ENCODE results near the gene MRPL10. TPM values are rescaled to one million over a fixed set of nuclear protein-coding genes. Genes with fewer than 3 reads are reported as not detected.
A peak's percentile ranks its signal among the peaks of the same experiment; 100 is the strongest.

MRPL10 gene
- polyA plus RNA-seq, 2 of the 4 experiments (the other 2 are of a cell fraction): 62.8 to 97.7 TPM

DNA sequence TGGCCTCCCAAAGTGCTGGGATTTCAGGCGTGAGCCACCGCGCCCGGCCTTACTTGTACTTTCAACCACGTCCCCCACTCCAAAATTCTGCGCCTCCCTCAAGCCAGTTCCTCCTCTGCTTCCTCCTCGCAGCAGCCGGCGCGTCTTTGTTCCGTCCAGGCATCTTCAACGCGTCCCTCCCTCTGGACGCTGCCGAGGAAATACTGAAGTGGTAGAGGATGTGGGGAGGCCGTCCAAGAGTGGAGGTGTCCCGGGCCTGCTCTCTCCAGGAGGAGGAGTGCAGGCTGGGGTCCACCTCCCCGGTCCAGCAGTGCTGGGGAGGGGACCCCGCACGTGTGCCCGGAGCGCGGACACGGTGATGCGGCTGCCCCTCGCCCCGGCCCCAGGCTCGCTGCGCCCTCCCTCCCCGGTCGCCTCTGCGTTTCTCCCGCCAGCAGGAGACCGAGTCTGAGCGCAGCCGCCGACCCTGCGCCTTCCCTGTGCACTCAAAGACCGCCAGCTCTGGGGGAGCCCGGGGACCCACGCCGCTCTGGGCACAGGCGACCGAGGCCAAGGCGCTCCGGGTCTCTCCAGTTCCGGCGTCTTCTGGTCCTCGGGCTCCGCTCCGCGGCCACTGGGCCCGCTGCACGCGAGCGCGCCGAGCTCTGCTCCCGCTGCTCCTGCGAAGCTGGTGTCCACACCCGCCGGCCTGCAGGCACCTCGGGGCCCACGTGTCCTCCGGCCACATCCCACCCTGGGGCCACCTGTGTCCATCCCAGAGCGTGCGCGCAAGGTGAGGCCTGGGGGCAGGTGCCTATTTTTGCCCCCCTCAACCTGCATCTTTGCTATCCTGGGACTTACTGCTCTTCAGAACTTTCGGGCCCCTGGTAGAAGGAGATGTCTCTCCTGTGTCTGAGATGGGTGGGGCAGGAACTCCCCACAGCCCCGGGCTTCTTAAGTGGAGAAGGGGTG is 41.5 kb downstream of the MRPL10 start (continued):
- TF ChIP-seq HEYL (CRISPR knock-in tag; IDR thresholded peaks at IDR 0.05): no peak
- TF ChIP-seq CEBPB (IDR thresholded peaks at IDR 0.05): no peak
- TF ChIP-seq RNF2 (IDR thresholded peaks at IDR 0.05; ENCODE audit: borderline replicate concordance, low read depth): peak; percentile 40; the same call in 1 of the 2 replicates
- no peak for TF ChIP-seq POLR2A (IDR thresholded peaks at IDR 0.05; ENCODE audit: low read length)
- no peak for TF ChIP-seq PHF8 (IDR thresholded peaks at IDR 0.05; ENCODE audit: borderline replicate concordance, low read depth)
- no peak for TF ChIP-seq FOSL2 (IDR thresholded peaks at IDR 0.05)
- no peak for TF ChIP-seq FOSL2 (CRISPR knock-in tag; IDR thresholded peaks at IDR 0.05)
- TF ChIP-seq MAFK (IDR thresholded peaks at IDR 0.05; ENCODE audit: partially characterized antibody): no peak
- TF ChIP-seq RAD21 (conservative IDR thresholded peaks at IDR 0.05 in 1 of 2, IDR thresholded peaks at IDR 0.05 in 1 of 2): peak; percentile 71 to 84
- TF ChIP-seq JUNB (IDR thresholded peaks at IDR 0.05): no peak
- peak; percentile 65 for TF ChIP-seq SMC3 (IDR thresholded peaks at IDR 0.05)
- peak; percentile 1; the same call in 1 of the 2 replicates for TF ChIP-seq ZC3H11A (IDR thresholded peaks at IDR 0.05)

- FAIRE-seq (no peak), ATAC-seq (no peak), DNase-seq (ENCODE audit: low read depth in 1 of 2, low spot score in 1 of 2) (no peak)
- H3K27ac ChIP-seq: no peak overlapping the region
- no peak overlapping the region for H3K4me2 ChIP-seq
- H3K9me3 ChIP-seq: no peaks in the 10 kb centered on the region
- CTCF ChIA-PET: interaction anchor here (0.9 to 8.3 kb wide), 12 partner anchors 11 to 112 kb away, joined by 3 to 42 read pairs (median 4); partner anchors contain the start of gene TBX21
- no peak overlapping the region for H3K4me3 ChIP-seq
- WGBS (ENCODE audit: missing lambda C conversion rate): 57% methylated on average over 5 of the region's 5 CpGs
- POLR2A ChIA-PET: interaction anchor here (1.7 kb wide), 1 partner anchor 46 kb away, joined by 5 read pairs; the partner anchor contains the start of genes LRRC46 and MRPL10
- no peak for TF ChIP-seq GATA3 (IDR thresholded peaks at IDR 0.05; ENCODE audit: borderline replicate concordance)
- peak; percentile 68 for TF ChIP-seq MAFK (IDR thresholded peaks at IDR 0.05; ENCODE audit: partially characterized antibody)
- TF ChIP-seq EHF (CRISPR knock-in tag; IDR thresholded peaks at IDR 0.05): no peak
- TF ChIP-seq HMGXB4 (CRISPR knock-in tag; IDR thresholded peaks at IDR 0.05; ENCODE audit: borderline replicate concordance): no peak
- TF ChIP-seq KDM1A (IDR thresholded peaks at IDR 0.05; ENCODE audit: low read depth): no peak
- TF ChIP-seq, protein P1, sequence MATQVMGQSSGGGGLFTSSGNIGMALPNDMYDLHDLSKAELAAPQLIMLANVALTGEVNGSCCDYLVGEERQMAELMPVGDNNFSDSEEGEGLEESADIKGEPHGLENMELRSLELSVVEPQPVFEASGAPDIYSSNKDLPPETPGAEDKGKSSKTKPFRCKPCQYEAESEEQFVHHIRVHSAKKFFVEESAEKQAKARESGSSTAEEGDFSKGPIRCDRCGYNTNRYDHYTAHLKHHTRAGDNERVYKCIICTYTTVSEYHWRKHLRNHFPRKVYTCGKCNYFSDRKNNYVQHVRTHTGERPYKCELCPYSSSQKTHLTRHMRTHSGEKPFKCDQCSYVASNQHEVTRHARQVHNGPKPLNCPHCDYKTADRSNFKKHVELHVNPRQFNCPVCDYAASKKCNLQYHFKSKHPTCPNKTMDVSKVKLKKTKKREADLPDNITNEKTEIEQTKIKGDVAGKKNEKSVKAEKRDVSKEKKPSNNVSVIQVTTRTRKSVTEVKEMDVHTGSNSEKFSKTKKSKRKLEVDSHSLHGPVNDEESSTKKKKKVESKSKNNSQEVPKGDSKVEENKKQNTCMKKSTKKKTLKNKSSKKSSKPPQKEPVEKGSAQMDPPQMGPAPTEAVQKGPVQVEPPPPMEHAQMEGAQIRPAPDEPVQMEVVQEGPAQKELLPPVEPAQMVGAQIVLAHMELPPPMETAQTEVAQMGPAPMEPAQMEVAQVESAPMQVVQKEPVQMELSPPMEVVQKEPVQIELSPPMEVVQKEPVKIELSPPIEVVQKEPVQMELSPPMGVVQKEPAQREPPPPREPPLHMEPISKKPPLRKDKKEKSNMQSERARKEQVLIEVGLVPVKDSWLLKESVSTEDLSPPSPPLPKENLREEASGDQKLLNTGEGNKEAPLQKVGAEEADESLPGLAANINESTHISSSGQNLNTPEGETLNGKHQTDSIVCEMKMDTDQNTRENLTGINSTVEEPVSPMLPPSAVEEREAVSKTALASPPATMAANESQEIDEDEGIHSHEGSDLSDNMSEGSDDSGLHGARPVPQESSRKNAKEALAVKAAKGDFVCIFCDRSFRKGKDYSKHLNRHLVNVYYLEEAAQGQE (IDR thresholded peaks at IDR 0.05): peak; percentile 95
- no peak for TF ChIP-seq NPAS2 (CRISPR knock-in tag; IDR thresholded peaks at IDR 0.05; ENCODE audit: borderline replicate concordance)
- TF ChIP-seq FOXS1 (CRISPR knock-in tag; IDR thresholded peaks at IDR 0.05): no peak
- peak; percentile 93 for TF ChIP-seq EHMT2 (IDR thresholded peaks at IDR 0.05; ENCODE audit: low read depth)
- no peak for TF ChIP-seq POLR2A (IDR thresholded peaks at IDR 0.05; ENCODE audit: low read length)
- no peak for TF ChIP-seq JUN (IDR thresholded peaks at IDR 0.05)
- TF ChIP-seq MYC (IDR thresholded peaks at IDR 0.05; ENCODE audit: borderline replicate concordance, low read length): no peak
- no peak for TF ChIP-seq CHD2 (IDR thresholded peaks at IDR 0.05; ENCODE audit: low read length, partially characterized antibody)
- TF ChIP-seq, protein P2, sequence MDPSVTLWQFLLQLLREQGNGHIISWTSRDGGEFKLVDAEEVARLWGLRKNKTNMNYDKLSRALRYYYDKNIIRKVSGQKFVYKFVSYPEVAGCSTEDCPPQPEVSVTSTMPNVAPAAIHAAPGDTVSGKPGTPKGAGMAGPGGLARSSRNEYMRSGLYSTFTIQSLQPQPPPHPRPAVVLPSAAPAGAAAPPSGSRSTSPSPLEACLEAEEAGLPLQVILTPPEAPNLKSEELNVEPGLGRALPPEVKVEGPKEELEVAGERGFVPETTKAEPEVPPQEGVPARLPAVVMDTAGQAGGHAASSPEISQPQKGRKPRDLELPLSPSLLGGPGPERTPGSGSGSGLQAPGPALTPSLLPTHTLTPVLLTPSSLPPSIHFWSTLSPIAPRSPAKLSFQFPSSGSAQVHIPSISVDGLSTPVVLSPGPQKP (IDR thresholded peaks at IDR 0.05; ENCODE audit: low read depth, low read length): no peak
- TF ChIP-seq RAD21 (conservative IDR thresholded peaks at IDR 0.05 in 1 of 2, IDR thresholded peaks at IDR 0.05 in 1 of 2): no peak
- peaks cover 3% of the 10 kb centered on the region; the same call in 1 of the 3 replicates for H3K4me1 ChIP-seq
These were observed 45.7 kb downstream of the MRPL10 start for GRCh38 chr17:47785538-47786123.
